Large intestine (tissue), 3 donors: ENCODE measurements around the gene HDAC9. TPM values are rescaled to one million over a fixed set of nuclear protein-coding genes. Genes with fewer than 3 reads are reported as not detected.

Source experiments
- DNase-seq, 2 donors: peaks; one replicate each; pipeline versions ENCODE4 v3.0.0 to v3.0.0-alpha.2; 2013
- H3K27ac ChIP-seq: one replicate; pipeline ENCODE4 v1.5.1; 2013; ENCODE audit warnings: low read length
- H3K27me3 ChIP-seq: 2 replicates; pipeline ENCODE4 v1.6.1; 2013; ENCODE audit warnings: low read length; ENCODE audit not compliant: control insufficient read depth, insufficient read depth
- H3K36me3 ChIP-seq: 2 replicates; pipeline ENCODE4 v1.6.1; 2013; ENCODE audit warnings: low read length; ENCODE audit not compliant: control insufficient read depth, insufficient read depth
- H3K4me1 ChIP-seq: one replicate; pipeline ENCODE4 v1.6.1; 2013; ENCODE audit warnings: low read length; ENCODE audit not compliant: control insufficient read depth, insufficient read depth
- H3K4me3 ChIP-seq: one replicate; pipeline ENCODE4 v1.5.1; 2013; ENCODE audit warnings: low read length
- H3K9me3 ChIP-seq: one replicate; pipeline ENCODE4 v1.6.1; 2013; ENCODE audit warnings: mild to moderate bottlenecking, low read depth, low read length, moderate library complexity; ENCODE audit not compliant: control insufficient read depth
- WGBS: methylation state at CpG from one replicate; pipeline ENCODE4 v1.1.5; 2013; ENCODE audit warnings: low lambda C conversion rate; ENCODE audit not compliant: insufficient coverage; 5-methylcytosine and 5-hydroxymethylcytosine counted together
- polyA plus RNA-seq: library from polyadenylated mRNA; unstranded; fragments of 120-200 nt; gene quantifications from one replicate; pipeline ENCODE4 v1.2.1, GENCODE V29; 2013

HDAC9 gene
- polyA plus RNA-seq, 1 donor, result 6.2 TPM

DNA sequence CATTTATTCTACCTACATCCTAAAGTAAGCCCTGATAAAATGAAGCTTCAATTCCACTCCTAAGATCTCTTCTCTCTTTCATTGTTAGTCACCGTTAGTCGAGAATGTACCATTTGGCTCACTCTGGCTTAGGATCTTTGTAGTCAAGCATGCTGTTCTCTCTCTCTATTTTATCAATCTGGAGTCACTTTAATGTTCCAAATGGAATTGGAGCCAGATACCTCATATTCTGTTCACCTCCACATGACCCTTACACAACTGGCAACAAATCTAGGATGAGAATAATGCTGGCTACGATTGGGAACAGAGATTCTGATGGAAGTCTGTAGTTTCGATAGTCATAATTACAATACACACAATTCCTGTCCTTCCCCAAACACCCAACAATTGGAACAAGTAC is 408.1 kb downstream of the HDAC9 start:
- 100% methylated on average over 1 of the region's 4 CpGs for WGBS
- DNase-seq, result no peak
- no peaks in the 10 kb centered on the region for H3K4me1 ChIP-seq
- H3K9me3 ChIP-seq, result no peaks in the 10 kb centered on the region
- H3K4me3 ChIP-seq, result no peak overlapping the region
- no peaks in the 10 kb centered on the region for H3K27me3 ChIP-seq
- H3K36me3 ChIP-seq, result no peaks in the 10 kb centered on the region
- no peak overlapping the region for H3K27ac ChIP-seq

DNA sequence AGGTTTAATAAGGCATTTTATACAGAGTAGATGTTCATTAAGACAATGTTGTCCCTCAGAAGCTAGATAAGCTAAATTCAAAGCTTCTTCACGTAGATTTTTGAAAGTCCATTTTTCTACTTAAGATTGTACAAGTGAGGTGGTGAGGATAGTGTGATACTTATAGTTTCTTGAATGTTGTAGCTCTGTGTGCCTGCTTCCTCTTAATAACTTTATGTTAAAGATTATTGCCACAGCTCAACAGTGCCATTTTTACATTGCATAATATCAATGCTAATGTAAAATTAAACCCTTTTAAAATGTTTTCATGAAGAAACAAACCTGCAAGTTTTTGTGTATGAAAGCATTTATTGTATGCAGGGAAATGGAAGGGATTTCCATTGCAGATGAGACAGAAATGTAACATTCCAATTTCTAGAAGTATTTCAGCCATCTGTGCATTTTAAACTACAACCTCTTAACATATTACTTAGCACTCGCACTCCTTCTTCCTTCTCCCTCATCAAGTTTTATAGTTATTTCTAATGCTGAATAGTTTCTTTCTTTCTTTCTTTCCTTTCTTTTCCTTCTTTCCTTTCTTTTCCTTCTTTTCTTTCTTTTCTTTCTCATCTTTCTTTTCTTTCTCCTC is 409.9 kb downstream of the HDAC9 start:
- Histone ChIP-seq H3K27me3 (no peaks in the 10 kb centered on the region), H3K9me3 (no peaks in the 10 kb centered on the region), H3K27ac (no peak overlapping the region), H3K4me1 (no peaks in the 10 kb centered on the region), H3K36me3 (no peaks in the 10 kb centered on the region), H3K4me3 (no peak overlapping the region)
- DNase-seq, result no peak
- 89% methylated on average over 2 of the region's 2 CpGs for WGBS

DNA sequence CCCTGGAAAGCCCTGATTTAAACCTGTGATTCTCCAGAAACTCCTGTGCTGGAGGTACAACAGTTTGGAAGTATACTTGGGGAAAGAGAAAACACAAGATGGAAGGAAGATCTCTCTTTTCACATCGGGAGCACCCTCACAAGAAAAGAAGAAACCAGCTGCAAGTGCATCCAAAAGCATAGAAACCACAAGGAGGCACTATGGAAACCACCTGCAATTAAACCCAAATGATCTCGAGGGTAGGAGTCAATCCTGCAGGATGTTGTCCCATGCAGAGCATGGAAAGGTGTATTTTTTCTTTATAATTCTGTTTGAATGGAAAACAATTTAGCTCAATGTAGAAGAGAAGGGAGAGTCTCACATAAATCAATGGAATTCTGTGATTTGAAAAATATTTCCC is 411.4 kb downstream of the HDAC9 start:
- Histone ChIP-seq H3K9me3 (no peaks in the 10 kb centered on the region), H3K4me3 (no peak overlapping the region), H3K36me3 (no peaks in the 10 kb centered on the region), H3K27ac (no peak overlapping the region), H3K4me1 (no peaks in the 10 kb centered on the region), H3K27me3 (no peaks in the 10 kb centered on the region)
- DNase-seq, result no peak
- 43% methylated on average over 1 of the region's 2 CpGs for WGBS

GRCh38 chr7:18913106-18913505 is 417.6 kb downstream of the HDAC9 start:
- H3K36me3 ChIP-seq, result no peaks in the 10 kb centered on the region
- no peaks in the 10 kb centered on the region for H3K4me1 ChIP-seq
- H3K9me3 ChIP-seq, result no peaks in the 10 kb centered on the region
- no peaks in the 10 kb centered on the region for H3K27me3 ChIP-seq
- no peak overlapping the region for H3K27ac ChIP-seq
- no peak overlapping the region for H3K4me3 ChIP-seq
- no peak for DNase-seq
- 88% methylated on average over 3 of the region's 4 CpGs for WGBS

DNA sequence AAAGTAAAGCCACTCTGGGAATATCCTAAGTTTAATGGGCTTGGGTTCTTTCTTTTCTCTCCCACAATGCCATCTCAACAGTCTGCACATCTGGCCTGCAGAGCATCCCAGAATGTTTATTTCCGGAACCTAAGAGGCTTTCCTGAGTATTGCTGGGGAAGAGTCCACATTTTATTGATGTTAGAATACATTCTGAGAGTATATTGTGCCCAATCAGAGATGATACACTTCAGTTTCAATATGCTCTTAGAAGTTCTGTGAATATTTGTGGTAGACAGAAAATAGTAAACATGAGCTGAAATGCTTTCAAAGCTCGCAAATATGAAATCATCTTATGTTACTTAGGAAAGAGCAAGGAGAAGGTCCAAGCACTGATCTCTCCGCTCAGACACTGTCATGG is 421.3 kb downstream of the HDAC9 start:
- H3K4me1 ChIP-seq, result no peaks in the 10 kb centered on the region
- no peak for DNase-seq
- no CpG with 5 or more reads among the region's 3 CpGs for whole genome bisulfite sequencing
- no peak overlapping the region for H3K4me3 ChIP-seq
- no peak overlapping the region for H3K27ac ChIP-seq
- no peaks in the 10 kb centered on the region for H3K36me3 ChIP-seq
- H3K9me3 ChIP-seq, result no peaks in the 10 kb centered on the region
- H3K27me3 ChIP-seq, result no peaks in the 10 kb centered on the region

DNA sequence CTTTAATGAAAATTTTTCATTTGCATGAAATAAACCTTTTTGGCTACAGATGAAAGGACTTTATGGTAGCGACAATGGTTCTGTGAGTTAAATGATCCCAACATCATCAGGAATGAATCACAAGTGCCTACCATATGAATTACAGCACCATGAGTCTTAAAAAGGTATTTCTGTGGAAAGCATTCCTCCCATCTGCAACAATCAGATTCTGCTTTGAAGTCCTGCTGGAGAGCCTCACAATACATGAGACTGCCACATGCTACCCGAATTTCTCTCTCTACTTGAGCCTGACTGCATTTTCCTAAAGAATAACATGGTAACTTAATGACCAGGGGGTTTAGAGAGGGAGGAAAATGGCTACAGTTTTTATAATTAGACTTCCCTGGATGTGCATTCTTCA is 431.6 kb downstream of the HDAC9 start:
- Histone ChIP-seq H3K27me3 (no peaks in the 10 kb centered on the region), H3K4me3 (no peak overlapping the region), H3K4me1 (no peaks in the 10 kb centered on the region), H3K9me3 (no peaks in the 10 kb centered on the region), H3K36me3 (no peaks in the 10 kb centered on the region), H3K27ac (no peak overlapping the region)
- DNase-seq, result no peak
- WGBS, result no CpG with 5 or more reads among the region's 2 CpGs

DNA sequence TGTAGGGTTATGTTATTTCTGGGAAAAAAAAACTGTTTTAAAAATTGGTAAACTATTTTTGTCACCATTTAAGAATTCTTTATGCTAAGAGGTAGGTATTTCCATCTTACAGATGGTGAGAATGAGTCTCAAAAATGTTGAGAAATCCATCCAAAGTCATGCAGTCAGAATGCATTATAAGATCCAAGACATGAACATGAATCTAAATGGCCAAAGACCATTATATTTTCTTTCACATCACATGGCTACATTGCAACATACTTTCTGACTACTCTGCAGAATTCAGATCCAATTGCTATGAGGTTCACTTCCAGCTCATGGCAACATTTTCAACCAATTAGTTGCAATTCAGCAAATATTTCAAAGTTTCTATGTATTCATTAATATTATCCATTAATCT is 440.7 kb downstream of the HDAC9 start:
- H3K27ac ChIP-seq, result no peak overlapping the region
- DNase-seq, result no peak
- no peaks in the 10 kb centered on the region for H3K36me3 ChIP-seq

GRCh38 chr7:18939771-18940592 is 444.4 kb downstream of the HDAC9 start:
- WGBS, result no CpG with 5 or more reads among the region's 2 CpGs
- no peaks in the 10 kb centered on the region for H3K27me3 ChIP-seq
- no peak for DNase-seq
- H3K9me3 ChIP-seq, result no peaks in the 10 kb centered on the region
- H3K27ac ChIP-seq, result no peak overlapping the region
- H3K4me1 ChIP-seq, result no peaks in the 10 kb centered on the region
- no peaks in the 10 kb centered on the region for H3K36me3 ChIP-seq
- no peak overlapping the region for H3K4me3 ChIP-seq

More for the DNA sequence above, 440.7 kb downstream of the HDAC9 start:
- H3K4me3 ChIP-seq, result no peak overlapping the region
- H3K27me3 ChIP-seq, result no peaks in the 10 kb centered on the region
- no peaks in the 10 kb centered on the region for H3K4me1 ChIP-seq
- H3K9me3 ChIP-seq, result no peaks in the 10 kb centered on the region

GRCh38 chr7:18940593-18941134 is 445.1 kb downstream of the HDAC9 start:
- H3K9me3 ChIP-seq, result no peaks in the 10 kb centered on the region
- no peaks in the 10 kb centered on the region for H3K36me3 ChIP-seq
- 24% methylated on average over 2 of the region's 2 CpGs for WGBS
- no peak for DNase-seq
- no peak overlapping the region for H3K4me3 ChIP-seq
- no peaks in the 10 kb centered on the region for H3K4me1 ChIP-seq
- H3K27ac ChIP-seq, result no peak overlapping the region
- no peaks in the 10 kb centered on the region for H3K27me3 ChIP-seq

DNA sequence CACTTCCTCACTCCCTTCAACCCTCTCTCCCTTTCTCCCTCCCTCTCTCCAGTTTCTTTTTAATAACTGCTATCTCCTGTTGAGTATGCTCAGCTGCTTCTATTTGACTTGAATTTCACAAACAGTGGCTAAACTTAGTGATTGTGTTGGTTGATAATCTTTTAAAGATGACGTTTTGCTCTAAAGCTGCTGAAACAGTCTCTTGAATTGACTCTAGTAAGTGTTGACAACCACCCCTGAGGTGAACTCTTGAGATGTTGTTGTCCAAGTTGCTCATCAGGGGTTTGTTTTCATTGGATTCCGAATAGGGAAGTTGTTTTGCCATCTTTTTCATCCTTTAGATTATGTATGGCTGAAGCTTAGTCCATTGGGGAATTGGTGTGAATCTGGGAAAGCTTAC is 445.7 kb downstream of the HDAC9 start:
- 33% methylated on average over 1 of the region's 2 CpGs for WGBS
- DNase-seq, result no peak
- H3K9me3 ChIP-seq, result no peaks in the 10 kb centered on the region

More for the DNA sequence above, 445.7 kb downstream of the HDAC9 start:
- H3K27me3 ChIP-seq, result no peaks in the 10 kb centered on the region
- H3K4me1 ChIP-seq, result no peaks in the 10 kb centered on the region
- no peaks in the 10 kb centered on the region for H3K36me3 ChIP-seq
- no peak overlapping the region for H3K27ac ChIP-seq
- no peak overlapping the region for H3K4me3 ChIP-seq
